ENCODE data around the gene THADA.
A peak's percentile ranks its signal among the peaks of the same experiment; 100 is the strongest.
"Not testable (repeated sequence)": the region's sequence is repeated elsewhere in the genome, so short reads cannot be mapped to it uniquely, and the experiment has no call there.

The THADA gene, protein sequence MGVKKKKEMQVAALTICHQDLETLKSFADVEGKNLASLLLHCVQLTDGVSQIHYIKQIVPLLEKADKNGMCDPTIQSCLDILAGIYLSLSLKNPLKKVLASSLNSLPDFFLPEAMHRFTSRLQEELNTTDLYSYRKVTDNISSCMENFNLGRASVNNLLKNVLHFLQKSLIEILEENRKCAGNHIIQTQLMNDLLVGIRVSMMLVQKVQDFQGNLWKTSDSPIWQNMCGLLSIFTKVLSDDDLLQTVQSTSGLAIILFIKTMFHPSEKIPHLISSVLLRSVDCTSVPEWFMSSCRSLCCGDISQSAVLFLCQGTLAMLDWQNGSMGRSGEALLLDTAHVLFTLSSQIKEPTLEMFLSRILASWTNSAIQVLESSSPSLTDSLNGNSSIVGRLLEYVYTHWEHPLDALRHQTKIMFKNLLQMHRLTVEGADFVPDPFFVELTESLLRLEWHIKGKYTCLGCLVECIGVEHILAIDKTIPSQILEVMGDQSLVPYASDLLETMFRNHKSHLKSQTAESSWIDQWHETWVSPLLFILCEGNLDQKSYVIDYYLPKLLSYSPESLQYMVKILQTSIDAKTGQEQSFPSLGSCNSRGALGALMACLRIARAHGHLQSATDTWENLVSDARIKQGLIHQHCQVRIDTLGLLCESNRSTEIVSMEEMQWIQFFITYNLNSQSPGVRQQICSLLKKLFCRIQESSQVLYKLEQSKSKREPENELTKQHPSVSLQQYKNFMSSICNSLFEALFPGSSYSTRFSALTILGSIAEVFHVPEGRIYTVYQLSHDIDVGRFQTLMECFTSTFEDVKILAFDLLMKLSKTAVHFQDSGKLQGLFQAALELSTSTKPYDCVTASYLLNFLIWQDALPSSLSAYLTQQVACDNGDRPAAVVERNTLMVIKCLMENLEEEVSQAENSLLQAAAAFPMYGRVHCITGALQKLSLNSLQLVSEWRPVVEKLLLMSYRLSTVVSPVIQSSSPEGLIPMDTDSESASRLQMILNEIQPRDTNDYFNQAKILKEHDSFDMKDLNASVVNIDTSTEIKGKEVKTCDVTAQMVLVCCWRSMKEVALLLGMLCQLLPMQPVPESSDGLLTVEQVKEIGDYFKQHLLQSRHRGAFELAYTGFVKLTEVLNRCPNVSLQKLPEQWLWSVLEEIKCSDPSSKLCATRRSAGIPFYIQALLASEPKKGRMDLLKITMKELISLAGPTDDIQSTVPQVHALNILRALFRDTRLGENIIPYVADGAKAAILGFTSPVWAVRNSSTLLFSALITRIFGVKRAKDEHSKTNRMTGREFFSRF (N-terminal part only)

DNA sequence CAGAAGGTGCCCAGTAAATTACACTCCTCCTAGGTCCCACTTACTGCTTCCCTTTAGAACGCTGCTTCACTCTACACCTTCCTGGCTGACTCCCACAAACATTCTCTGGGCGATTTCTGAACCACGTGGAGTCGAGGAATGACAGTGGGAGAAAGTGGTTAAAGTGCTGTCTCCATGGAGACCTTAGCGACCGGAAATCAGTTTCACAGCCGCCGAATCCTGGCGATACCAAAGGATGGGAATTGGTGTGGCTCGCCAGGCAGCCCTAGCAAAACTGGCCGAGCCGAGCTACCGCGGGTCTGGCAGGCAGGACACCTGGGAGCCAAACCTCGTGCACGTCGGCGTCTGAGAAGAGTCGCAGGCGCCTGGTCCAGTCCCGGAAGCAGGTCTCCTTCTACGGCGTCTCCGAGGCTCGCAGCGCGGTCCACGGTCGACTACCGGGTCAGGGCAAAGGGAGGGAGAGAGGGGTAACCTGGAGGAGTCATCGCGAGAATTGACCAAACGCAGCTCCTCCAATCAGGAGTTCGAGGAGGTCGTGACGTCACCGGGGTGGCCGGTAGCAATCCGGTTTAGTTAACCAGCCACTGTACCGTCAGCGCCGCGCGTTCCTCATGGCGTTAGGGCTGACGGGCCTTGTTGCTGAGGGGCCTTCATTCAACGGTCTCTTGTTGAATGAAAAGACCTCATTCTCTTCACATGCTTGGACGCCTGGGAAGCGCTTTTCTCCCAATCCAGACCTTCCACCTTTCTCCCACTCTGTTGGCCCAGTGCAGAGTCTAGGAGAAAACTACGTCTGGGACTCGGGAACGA, at the start of gene THADA:
Gene THADA, minus strand, starts transcription at position 436 of the 810 bp plus-strand sequence. CDS start 3,646 bp downstream, outside the sequence.
- DNase-seq: peak; percentile 93

DNA sequence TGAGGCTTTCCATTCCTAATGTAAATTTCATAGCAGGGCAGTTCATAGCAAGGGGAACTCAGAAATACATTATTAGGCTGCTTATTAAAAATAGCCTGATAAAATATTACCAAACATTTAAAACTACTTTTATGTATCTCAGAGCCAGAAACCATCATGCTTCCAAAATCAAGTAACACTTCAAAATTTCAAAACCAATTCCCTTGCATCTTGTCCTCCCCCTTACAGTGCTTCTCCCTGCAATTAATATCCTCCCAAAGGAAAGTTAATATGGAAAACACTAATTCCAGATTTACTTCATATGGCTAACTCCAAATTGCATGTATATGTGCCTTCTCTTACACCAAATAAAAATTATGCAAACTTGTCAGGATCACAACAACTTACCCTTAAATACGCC, 47.8 kb upstream of the THADA start:
- DNase-seq: no peak

DNA sequence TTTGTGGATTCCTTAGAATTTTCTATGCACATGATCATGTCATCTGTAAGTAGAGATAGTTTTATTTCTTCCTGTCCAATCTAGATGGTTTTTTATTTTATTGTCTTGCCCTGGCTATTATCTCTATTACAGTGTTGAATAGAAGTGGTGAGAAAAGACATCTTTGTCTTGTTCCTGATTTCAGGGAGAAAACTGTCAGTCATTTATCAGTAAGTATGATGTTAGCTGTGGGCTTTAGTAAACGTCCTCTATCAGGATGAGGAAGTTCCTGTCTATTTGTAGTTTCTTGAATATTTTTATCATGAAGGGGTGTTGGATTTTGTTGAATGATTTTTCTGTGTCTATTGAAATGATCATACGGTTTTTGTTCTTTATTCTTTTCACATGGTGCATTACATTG, 46.5 kb upstream of the THADA start:
- no peak for DNase-seq

DNA sequence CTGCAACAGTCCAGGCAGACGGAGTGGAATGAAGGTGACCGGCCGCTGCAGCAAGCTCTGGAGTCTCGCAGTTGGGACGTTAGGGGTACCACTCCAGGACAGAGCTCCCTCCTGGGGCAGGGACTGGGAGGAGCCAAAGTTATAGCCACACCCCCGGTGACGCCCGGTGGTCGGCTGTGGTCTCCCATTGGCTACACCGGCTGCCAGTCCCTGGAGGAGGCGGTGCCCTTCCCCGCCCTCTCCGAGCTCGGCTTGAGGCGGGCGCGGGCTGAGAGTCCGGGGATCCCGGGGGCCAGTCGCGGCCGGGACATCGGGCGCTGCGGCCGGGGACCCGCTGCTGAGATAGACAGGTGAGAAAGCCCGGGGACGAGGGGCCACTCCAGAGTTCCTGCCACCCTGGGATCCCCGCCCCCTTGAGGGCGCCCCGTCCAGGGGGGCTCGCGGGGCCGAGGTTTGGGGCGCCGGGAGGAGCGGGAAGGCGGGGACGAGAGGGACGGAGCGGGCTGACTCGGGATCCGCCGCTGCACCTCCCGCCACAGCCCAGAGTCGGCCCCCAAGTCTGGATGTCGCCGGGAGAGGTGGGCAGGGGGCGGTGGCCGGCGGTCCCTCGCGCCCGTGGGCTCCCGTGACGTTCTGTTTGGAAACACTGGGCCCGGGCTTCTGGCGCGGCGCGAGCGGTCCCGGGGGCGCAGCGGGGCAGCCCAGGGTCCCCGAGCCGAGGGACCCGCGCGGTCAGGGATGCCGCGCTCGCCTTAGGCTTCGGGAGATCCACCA, 41.4 kb upstream of the THADA start, which contains the start of gene PLEKHH2:
Gene PLEKHH2, plus strand, starts transcription at position 231 of the 774 bp plus-strand sequence. CDS start 7,414 bp downstream, outside the sequence.
- no peak for DNase-seq

DNA sequence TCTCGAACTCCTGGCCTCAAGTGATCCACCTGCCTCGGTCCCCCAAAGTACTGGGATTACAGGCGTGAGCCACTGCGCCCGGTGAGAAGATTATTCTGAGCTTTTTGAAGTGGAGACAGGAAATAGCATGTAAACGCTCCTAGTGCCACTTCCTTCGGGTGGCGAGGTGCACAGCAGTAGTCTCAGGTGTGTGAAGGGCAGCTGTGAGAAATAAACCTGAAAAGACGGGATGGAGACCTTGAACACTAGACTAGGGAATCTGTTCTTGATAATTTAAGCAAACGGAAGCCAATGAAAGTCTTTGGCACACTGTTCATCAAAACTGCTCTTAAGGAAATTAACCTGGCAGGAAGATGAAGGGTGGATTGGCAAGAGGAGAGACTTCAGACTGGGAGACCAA, 40.8 kb upstream of the THADA start:
- no peak for DNase-seq

DNA sequence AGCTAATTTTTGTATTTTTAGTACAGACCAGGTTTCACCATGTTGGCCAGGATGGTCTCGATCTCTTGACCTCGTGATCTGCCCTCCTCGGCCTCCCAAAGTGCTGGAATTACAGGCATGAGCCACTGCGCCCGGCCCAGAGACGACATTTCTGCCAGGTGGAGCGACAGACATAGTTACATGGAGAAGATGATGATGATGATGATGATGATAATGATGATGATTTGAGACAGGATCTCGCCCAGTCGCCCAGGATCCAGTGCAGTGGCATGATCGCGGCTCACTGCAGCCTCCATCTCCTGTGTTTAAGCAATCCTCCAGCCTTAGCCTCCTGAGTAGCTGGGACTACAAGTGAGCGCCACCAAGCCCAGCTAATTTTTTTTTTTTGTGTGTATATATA, 40.3 kb upstream of the THADA start:
- DNase-seq: not testable (repeated sequence)

DNA sequence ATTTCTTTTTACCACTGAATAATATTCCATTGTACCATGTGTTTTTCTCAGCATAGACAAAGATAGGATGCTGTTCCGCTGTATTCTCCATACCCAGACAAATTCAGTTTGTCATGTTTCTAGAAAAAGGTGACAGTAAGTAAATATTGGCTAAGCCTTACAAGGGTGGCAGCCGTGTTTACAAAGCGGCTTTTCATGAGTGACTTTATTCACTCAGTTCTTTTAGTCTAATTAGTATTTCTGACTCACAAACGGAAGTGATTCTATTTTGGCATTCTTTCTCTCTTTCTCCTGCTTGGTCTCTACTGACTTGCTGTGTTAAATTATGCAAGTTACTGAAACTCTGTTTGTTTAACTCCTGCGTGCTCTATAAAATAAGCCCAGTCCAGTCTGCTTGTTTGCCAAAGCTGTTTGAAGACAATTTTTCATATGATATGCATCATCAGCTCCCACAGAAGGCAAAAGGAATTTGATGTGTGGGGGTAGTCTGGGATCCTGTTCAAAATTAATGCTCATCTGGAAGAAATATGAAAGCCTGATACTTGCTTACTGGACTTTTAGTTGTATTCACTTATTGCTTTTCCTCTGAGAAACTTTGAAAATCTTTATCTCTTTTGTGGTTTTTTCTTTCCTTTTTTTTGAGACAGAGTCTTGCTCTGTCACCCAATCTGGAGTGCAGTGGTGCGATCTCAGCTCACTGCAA, 38.9 kb upstream of the THADA start:
- no peak for DNase-seq

DNA sequence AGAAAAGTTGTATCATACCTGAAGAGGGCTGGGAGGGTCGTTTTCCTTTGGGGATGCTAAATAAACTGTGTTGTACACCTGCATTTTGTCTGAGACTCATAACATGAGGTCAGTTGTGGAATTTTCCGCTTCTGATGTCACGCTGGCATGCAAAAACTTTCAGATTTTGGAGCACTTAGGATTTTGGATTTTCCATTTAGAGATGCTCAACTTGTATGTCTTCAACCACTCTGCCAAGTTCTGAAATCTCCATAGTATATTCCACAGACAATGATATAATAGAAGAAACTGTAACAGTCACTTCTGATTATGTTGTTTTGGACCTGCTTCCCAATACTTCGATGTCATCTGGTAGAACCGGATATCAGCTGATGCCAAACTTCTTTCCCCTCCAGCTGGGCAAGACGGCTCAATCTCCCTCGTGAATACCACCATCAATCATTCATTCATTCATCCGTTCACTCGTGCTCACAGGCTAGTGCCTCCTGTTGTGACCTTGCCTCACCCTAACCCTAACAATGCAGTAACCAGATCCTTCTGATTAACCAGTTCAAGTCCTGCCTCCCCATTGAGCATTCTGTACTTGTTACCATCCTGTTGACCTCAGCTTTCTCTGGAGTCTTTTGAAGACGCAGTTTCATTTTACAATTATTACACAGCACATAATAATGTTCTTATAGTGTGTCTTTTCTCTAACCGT, 35.9 kb upstream of the THADA start:
- no peak for DNase-seq

DNA sequence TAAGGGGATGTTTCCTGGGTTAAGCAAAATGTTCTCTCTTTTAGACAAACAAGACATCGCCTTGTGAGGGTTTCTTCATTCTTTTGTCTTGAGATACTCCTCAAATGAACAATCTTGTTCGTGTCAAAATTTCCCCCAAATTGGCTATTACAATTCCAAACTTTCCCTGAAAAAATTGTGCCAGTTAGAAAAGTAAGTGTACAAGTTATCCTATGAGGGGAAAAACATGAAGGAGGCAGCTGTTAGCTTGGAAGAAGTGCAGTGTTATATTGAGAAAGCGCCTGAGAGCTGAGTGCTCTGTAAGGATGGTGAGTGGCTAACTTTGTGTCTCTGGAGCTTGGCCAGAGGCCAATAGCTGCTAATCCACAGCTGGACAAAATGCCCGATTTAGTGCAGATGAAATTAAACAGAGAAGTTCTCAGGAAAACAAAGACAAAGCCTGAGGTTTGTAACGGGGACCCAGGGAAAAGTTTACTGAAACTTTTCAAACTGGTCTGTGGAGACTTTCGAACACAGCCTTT, 27.2 kb upstream of the THADA start:
- no peak for DNase-seq

DNA sequence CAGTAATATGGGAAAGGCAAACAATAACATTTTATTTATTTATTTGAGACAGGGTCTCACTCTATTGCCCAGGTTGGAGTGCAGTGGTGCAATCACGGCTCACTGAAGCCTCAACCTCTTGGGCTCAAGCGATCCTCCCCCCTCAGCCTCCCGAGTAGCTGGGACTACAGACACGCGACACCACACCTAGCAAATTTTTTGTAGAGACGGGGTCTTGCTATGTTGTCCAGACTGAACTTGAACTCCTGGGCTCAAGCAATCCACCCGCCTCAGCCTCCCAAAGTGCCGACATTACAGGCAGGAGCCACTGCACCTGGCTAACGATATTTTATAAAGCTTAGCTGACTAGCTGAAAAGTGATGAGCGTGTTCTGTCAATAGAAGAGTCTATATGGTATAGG, 23.7 kb upstream of the THADA start:
- no peak for DNase-seq

DNA sequence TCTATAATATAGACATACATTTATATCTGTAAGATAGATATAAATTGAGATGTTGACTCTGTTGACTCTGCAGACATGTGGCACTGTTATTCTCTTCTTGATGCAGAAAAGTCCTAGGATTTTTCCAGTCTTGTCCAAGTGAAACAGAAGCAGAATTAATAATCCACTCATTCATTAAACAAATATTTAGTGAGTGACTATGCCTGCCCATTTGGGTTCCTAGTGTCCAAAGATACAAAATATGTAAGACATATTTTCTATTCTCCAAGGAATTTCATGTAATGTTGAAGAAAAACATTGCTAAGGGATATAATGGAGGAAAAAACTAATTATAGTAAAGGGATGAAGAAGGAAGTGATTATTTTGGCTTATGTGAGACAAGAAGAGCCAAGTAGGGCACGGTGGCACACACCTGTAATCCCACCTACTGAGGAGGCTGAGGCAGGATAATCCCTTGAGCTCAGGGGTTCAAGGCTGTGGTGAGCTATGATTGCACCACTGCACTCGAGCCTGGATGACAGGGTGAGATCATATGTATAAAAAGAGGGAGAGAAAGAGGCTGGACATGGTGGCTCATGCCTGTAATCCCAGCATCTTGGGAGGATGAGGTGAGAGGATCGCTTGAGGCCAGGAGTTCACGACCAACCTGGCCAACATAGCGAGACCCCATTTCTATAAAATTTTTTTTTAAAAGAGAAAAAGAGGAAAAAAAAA, 21.3 kb upstream of the THADA start:
- no peak for DNase-seq

DNA sequence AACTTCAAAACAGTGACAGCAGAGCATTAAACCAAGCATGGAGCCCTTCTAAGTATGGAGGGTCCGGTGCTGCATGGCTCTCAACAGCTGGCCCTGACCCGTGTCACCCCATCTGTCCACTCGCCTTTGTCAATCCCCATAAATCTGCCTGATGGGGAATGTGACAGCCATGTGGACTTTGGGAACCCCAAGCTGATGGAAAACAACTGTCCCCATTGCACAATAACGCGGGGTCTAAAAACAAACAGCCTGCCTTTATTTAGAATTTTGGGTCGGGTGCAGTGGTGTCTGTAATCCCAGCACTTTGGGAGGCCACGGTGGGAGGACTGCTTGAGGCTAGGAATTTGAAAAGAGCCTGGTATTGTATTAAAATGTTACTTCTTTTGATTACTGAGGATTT, 17.1 kb upstream of the THADA start:
- no peak for DNase-seq

DNA sequence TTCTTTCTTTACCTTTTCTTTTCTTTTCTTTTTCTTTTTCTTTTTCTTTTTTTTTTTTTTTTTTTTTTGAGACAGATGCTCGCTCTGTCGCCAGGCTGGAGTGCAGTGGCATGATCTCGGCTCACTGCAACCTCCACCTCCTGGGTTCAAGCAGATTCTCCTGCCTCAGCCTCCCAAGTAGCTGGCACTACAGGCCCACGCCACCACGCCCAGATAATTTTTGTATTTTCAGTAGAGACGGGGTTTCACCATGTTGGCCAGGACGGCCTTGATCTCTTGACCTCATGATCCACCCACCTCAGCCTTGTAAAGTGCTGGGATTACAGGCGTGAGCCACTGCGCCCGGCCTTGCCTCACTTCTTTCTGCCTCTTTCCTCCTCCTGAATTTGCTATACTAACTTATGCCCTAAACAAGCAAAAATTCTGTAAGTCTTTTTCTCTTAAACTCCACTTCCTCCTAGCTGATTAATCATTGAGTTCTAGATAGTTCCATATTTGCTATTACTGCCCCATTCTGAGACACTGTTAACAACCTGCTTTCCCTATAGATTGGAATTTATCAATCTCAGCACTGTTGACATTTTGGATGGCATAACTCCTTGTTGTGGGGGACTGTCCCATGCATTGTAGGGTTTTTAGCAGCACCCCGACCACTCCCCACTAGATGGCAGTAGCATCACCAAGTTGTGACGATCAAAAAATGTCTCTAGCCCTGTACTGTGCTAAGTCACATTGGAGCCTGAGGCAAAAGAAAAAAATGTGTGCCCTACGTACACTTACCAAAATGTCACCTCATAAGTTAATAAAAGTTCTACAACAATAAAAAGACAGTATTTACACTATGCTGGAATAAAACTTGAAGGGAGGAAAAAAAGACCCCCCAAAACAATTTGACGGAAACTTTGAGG, 16.4 kb upstream of the THADA start:
- no peak for DNase-seq

DNA sequence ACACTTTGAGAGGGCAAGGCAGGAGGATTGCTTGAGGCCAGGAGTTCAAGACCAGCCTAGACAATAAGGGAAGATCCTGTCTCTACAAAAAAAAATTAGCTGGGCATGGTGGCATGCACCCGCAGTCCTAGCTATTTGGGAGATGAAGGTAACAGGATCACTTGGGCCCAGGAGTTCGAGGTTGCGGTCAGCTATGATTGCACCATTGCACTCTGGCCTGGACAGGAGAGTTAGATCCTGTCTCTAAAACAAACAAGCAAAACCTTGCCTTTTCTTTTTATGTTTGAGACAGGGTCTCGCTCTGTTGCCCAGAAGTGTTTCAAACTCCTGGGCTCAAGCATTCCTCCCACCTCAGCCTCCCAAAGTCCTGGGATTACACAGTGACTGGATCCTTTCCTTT, 14.5 kb upstream of the THADA start:
- DNase-seq: no peak

DNA sequence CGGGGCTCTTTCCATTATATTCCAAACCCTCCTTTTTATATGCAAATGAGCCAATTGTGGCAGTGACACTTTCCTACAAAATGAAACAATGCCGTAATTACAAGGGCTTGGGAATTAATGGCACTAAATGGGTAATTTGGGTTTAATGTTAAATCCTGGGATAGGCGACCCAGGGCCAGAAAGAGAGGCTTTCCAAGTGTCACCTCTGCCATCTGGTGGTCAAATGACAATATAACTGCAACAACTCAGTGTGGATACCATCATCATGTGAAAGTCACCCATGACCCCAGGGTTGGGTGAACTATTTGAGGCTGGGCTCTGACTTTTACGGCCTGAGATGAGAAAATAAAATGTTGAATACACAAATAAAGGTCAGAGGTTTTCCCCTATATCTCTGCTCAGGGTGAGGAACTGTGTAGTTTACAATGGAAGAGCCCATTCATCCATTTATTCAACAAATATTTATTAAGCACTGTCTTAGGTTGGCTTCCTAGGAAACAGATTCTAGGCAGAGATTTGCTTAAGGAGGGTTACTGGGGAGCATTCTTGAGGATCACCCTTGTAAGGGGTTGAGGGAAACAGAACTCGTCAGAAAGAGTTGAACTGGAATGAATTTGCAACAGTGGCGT, 13.6 kb upstream of the THADA start:
- no peak for DNase-seq

DNA sequence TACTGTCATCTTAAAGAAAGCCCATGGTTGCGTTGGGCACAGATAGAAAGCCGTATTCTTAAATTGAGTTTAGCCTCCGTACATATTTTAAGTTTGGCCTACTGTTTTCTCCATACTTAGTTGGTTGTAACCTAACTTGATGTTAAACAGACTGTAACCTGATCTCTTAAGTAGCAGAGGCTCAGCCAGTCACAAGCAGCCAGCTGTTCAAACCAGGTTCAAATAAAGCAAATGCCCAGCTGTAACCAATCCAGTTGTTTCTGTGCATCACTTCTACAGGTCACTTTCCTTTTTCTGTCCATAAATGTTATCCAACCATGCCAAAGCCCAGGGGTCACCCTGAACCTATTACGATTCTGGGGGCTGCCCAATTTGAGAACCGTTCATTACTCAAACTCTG, 10.0 kb upstream of the THADA start:
- DNase-seq: no peak

DNA sequence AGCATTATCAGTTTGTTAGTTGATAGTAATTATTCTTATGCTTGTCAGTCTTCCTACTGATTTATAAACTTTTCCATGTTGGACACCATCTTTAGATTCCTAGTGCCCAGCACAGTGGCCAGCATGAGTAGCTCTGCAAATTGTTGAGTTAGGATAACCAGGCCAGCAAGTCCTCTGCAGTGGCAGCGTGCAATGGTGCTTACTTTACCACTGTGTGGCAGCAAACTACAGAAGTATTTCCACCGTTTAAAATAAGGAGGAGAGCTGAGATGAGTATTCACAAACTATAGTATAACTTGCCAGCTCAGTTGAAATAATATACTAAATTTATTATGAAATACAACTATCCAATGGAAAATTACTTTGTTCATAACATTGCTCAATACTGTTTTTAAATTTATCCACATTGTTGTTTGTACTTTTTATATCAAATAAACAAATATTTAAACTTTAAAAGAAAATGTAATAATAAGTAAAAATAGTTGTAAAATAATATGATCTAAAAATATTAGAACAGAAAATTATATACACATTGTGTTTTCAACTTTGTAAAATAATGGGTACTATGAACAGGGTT, 9.3 kb upstream of the THADA start:
- no peak for DNase-seq
